Spleen (tissue), 7 donors: ENCODE measurements around the gene KATNA1.
"Not testable (repeated sequence)": the region's sequence is repeated elsewhere in the genome, so short reads cannot be mapped to it uniquely, and the experiment has no call there.

Source experiments
- CTCF ChIP-seq, 11 experiments: fragments of 200-600 bp in 7 of 11; fragments of 450-650 bp in 4 of 11; sonication (generic) in 4 of 11; IDR thresholded peaks in 8 of 11; conservative IDR thresholded peaks in 3 of 11; 1 replicate in 7 of 11; 2 replicates in 4 of 11; pipeline versions ENCODE4 v1.4.0 to v1.8.0; 2016 to 2021; ENCODE audit warnings: antibody characterized with exemption in 11 of 11, inconsistent platforms in 4 of 11, mild to moderate bottlenecking in 1 of 11
- POLR2A ChIP-seq, 3 donors: fragments of 450-650 bp; IDR thresholded peaks; one replicate each; pipeline ENCODE4 v1.5.1; 2017; ENCODE audit warnings: antibody characterized with exemption in 3 of 3, mild to moderate bottlenecking in 1 of 3
- POLR2AphosphoS5 ChIP-seq, 3 donors: sonication (generic); formaldehyde crosslinking; IDR thresholded peaks; one replicate each; pipeline ENCODE4 v1.5.1; 2017; ENCODE audit warnings: antibody characterized with exemption in 3 of 3
- donor health status: DM: no; HTN: no; CAD: no; lungs with moderate emphysema.
- donor health status: DM: no; HTN: no; CAD: no.
- donor health status: DM: no; HTN: no; CAD: no.

DNA sequence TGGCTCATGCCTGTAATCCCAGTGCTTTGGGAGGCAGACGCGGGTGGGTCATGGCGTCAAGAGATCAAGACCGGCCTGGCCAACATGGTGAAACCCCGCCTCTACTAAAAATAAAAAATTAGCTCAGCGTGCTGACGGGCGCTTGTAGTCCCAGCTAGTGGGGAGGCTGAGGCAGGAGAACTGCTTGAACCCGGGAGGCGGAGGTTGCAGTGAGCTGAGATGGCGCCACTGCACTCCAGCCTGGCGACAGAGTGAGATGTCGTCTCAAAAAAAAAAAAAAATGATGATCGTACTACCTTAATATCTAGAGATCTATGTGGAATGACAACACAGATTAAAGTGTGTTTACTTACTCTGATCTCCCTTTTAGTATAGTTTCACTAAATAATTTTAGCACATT, 33.3 kb upstream of the KATNA1 start:
- not testable (repeated sequence) for TF ChIP-seq POLR2AphosphoS5 (IDR thresholded peaks at IDR 0.05); CTCF (IDR thresholded peaks at IDR 0.05 in 8 of 11, conservative IDR thresholded peaks at IDR 0.05 in 3 of 11); POLR2A (IDR thresholded peaks at IDR 0.05)
